Activated naive CD8-positive, alpha-beta T cell treated with anti-CD3 and anti-CD28 coated beads, Interleukin-2, amount 50 U/mL, for 24 hours (primary cell): ENCODE data around the gene CCDC124.
"Not testable (repeated sequence)": the region's sequence is repeated elsewhere in the genome, so short reads cannot be mapped to it uniquely, and the experiment has no call there.

ENCODE experiments used
- ATAC-seq: fragments of 150-1000 bp; cut with Tn5 transposase; one replicate; pipeline ENCODE4 v1.10.0; 2021
- DNase-seq: peaks from one replicate; pipeline ENCODE4 v3.0.0; 2021
- H3K27ac Mint-ChIP-seq: one replicate; pipeline ENCODE4 v1.8.0; 2021; ENCODE audit warnings: mild to moderate bottlenecking, mixed read lengths
- H3K27me3 Mint-ChIP-seq: one replicate; pipeline ENCODE4 v1.8.0; 2021; ENCODE audit warnings: mixed read lengths
- H3K36me3 Mint-ChIP-seq: one replicate; pipeline ENCODE4 v1.8.0; 2021; ENCODE audit warnings: low read depth, mixed read lengths
- H3K4me1 Mint-ChIP-seq: one replicate; pipeline ENCODE4 v1.8.0; 2021; ENCODE audit warnings: mixed read lengths
- H3K4me3 Mint-ChIP-seq: one replicate; pipeline ENCODE4 v1.8.0; 2021; ENCODE audit warnings: mild to moderate bottlenecking, moderate library complexity, mixed read lengths
- H3K9me3 Mint-ChIP-seq: one replicate; pipeline ENCODE4 v1.8.0; 2021; ENCODE audit warnings: mixed read lengths

CCDC124 gene

GRCh38 chr19:17932485-17933338 is at the start of gene CCDC124:
Gene CCDC124 (plus strand): TSS chr19:17933015. CDS start chr19:17936421, 3,406 bp downstream.
- peak; percentile 97 for ATAC-seq

GRCh38 chr19:17883627-17884410 is 49.0 kb upstream of the CCDC124 start:
- Mint-ChIP-seq H3K4me1 (peaks cover 3% of the 10 kb centered on the region), H3K36me3 (no peaks in the 10 kb centered on the region), H3K9me3 (no peaks in the 10 kb centered on the region), H3K27ac (no peak overlapping the region), H3K4me3 (no peak overlapping the region), H3K27me3 (no peaks in the 10 kb centered on the region)
- ATAC-seq (no peak), DNase-seq (no peak)

More at GRCh38 chr19:17932485-17933338, at the start of gene CCDC124:
- Mint-ChIP-seq H3K36me3 (peaks cover 6% of the 10 kb centered on the region), H3K27me3 (peaks cover 2% of the 10 kb centered on the region), H3K4me1 (peaks cover 27% of the 10 kb centered on the region), H3K4me3 (peak within 1 kb of the TSS; percentile 90), H3K9me3 (no peaks in the 10 kb centered on the region), H3K27ac (peak within 1 kb of the TSS; percentile 97)
- DNase-seq, result peak; percentile 93

- DNase-seq (no peak), ATAC-seq (no peak)
- Mint-ChIP-seq H3K4me3 (no peak overlapping the region), H3K36me3 (no peaks in the 10 kb centered on the region), H3K27me3 (no peaks in the 10 kb centered on the region), H3K27ac (no peak overlapping the region), H3K4me1 (peaks cover 3% of the 10 kb centered on the region), H3K9me3 (no peaks in the 10 kb centered on the region)
Observed at GRCh38 chr19:17886515-17886914, 46.3 kb upstream of the CCDC124 start.

GRCh38 chr19:17887221-17887620 is 45.6 kb upstream of the CCDC124 start:
- not testable (repeated sequence) for H3K4me3 Mint-ChIP-seq, H3K36me3 Mint-ChIP-seq, H3K27ac Mint-ChIP-seq, H3K4me1 Mint-ChIP-seq, H3K27me3 Mint-ChIP-seq, DNase-seq, ATAC-seq, H3K9me3 Mint-ChIP-seq

DNA sequence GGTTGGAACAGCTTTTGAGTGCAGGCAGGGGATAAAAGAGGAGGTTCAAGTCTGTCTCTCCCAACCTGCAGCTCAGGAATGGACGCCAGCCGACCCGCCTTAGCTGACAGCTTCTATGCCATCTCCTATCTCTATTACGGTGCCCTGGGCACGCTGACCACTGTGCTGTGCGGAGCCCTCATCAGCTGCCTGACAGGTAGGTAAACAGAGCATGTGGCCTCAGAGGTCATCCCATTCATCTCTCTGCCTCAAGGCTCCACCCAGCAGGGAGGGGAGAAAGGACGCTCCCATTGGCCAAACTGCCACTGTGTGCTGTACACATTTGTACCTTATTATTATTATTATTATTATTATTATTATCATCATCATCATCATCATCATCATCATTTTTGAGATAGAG is 44.6 kb upstream of the CCDC124 start:
- H3K36me3 Mint-ChIP-seq, result no peaks in the 10 kb centered on the region
- H3K27me3 Mint-ChIP-seq, result no peaks in the 10 kb centered on the region
- DNase-seq (no peak), ATAC-seq (no peak)
- no peak overlapping the region for H3K27ac Mint-ChIP-seq
- no peak overlapping the region for H3K4me3 Mint-ChIP-seq
- H3K4me1 Mint-ChIP-seq, result peaks cover 3% of the 10 kb centered on the region
- no peaks in the 10 kb centered on the region for H3K9me3 Mint-ChIP-seq

DNA sequence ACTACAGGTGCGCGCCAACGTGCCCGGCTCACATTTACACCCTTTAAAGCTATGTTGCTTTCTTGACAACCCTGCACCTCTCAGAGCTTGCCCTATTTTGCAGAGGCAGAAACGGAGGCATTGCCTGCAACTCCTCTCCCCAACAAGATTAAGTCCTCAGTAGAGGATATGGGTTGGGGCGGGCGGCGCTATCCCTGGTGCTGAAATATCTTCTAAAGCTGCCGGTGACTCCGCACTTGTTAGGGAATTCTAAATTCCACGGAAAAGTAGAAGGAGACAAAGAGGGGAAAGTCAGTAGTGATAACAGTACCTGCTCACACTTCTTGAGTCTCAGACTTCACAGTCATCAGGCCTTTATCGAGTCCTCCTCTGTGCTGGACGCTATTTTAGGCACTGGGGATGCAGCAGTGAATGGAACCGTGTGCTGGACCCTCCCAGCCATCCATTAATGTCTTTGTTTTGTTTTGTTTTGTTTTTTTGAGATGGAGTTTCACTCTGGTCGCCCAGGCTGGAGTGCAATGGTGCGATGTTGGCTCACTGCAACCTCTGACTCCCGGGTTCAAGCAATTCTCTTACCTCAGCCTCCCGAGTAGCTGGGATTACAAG is 43.1 kb upstream of the CCDC124 start:
- DNase-seq, result no peak
- no peaks in the 10 kb centered on the region for H3K27me3 Mint-ChIP-seq
- no peak for ATAC-seq
- H3K4me3 Mint-ChIP-seq, result no peak overlapping the region
- H3K27ac Mint-ChIP-seq, result no peak overlapping the region
- H3K36me3 Mint-ChIP-seq, result no peaks in the 10 kb centered on the region
- no peaks in the 10 kb centered on the region for H3K9me3 Mint-ChIP-seq
- H3K4me1 Mint-ChIP-seq, result peaks cover 3% of the 10 kb centered on the region

GRCh38 chr19:17893766-17894165 is 39.0 kb upstream of the CCDC124 start:
- H3K4me1 Mint-ChIP-seq, result no peaks in the 10 kb centered on the region
- H3K4me3 Mint-ChIP-seq, result no peak overlapping the region
- ATAC-seq (no peak), DNase-seq (no peak)
- no peak overlapping the region for H3K27ac Mint-ChIP-seq
- no peaks in the 10 kb centered on the region for H3K9me3 Mint-ChIP-seq
- H3K36me3 Mint-ChIP-seq, result no peaks in the 10 kb centered on the region
- H3K27me3 Mint-ChIP-seq, result peaks cover 1% of the 10 kb centered on the region

DNA sequence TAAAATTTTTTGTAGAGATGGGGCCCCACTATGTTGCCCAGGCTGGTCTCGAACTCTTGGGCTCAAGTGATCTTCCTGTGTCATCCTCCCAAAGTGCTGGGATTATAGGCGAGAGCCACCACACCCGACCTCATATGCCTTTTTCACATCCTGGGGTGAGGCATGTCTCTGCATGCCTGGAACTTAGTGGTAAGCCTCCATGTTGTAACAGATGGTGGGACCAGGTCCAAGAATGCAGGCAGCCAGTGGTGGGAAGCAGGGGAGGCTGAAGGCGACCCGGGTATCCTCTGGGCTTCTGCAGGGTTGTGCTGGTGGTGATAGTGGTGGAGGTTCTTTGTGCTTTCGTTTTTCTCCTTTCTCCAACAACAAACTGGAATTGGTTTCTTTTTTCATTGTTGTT is 30.1 kb upstream of the CCDC124 start:
- no peaks in the 10 kb centered on the region for H3K9me3 Mint-ChIP-seq
- no peak overlapping the region for H3K4me3 Mint-ChIP-seq
- ATAC-seq (no peak), DNase-seq (no peak)
- H3K27ac Mint-ChIP-seq, result no peak overlapping the region
- no peaks in the 10 kb centered on the region for H3K4me1 Mint-ChIP-seq
- H3K36me3 Mint-ChIP-seq, result no peaks in the 10 kb centered on the region
- H3K27me3 Mint-ChIP-seq, result peaks cover 28% of the 10 kb centered on the region

GRCh38 chr19:17908244-17908643 is 24.6 kb upstream of the CCDC124 start:
- Mint-ChIP-seq H3K4me3 (no peak overlapping the region), H3K9me3 (peaks cover 6% of the 10 kb centered on the region), H3K4me1 (no peaks in the 10 kb centered on the region), H3K27me3 (peaks cover 6% of the 10 kb centered on the region), H3K36me3 (peaks cover 3% of the 10 kb centered on the region), H3K27ac (no peak overlapping the region)
- DNase-seq (no peak), ATAC-seq (no peak)

- Mint-ChIP-seq H3K4me3 (no peak overlapping the region), H3K27me3 (peaks cover 4% of the 10 kb centered on the region), H3K4me1 (no peaks in the 10 kb centered on the region), H3K36me3 (peaks cover 3% of the 10 kb centered on the region), H3K27ac (no peak overlapping the region), H3K9me3 (peaks cover 10% of the 10 kb centered on the region)
- ATAC-seq, result no peak
- no peak for DNase-seq
Observed at GRCh38 chr19:17909003-17909732, 23.6 kb upstream of the CCDC124 start.

DNA sequence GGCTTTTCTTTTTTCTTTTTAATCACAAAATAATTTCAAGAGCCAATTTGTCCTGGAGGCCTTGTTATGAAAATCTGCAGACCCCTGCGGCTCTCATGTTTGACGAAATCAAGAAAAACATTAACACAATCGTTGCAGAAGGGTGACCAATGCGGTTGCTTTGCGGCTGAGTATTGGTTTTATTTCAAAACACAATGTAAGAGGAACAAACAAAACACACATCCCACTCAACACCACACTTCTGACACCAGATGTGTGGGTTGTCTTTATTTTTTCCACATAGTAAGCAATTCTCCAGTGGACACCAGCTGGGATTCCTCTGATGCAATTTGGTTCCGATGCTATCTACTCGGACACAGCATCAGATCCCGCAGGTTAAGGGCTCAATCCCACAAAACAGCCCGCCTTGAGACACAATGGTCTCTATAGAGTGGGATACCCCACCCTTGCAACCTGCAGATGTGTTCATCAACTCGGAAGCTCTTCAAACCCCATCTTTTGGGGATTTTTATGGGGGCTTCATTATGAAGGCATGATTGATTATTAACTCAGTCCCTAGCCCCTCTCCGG is 21.9 kb upstream of the CCDC124 start:
- no peak overlapping the region for H3K27ac Mint-ChIP-seq
- DNase-seq, result no peak
- no peak overlapping the region for H3K4me3 Mint-ChIP-seq
- no peaks in the 10 kb centered on the region for H3K4me1 Mint-ChIP-seq
- H3K9me3 Mint-ChIP-seq, result peaks cover 10% of the 10 kb centered on the region
- H3K27me3 Mint-ChIP-seq, result peaks cover 4% of the 10 kb centered on the region
- ATAC-seq, result no peak
- H3K36me3 Mint-ChIP-seq, result peaks cover 3% of the 10 kb centered on the region

DNA sequence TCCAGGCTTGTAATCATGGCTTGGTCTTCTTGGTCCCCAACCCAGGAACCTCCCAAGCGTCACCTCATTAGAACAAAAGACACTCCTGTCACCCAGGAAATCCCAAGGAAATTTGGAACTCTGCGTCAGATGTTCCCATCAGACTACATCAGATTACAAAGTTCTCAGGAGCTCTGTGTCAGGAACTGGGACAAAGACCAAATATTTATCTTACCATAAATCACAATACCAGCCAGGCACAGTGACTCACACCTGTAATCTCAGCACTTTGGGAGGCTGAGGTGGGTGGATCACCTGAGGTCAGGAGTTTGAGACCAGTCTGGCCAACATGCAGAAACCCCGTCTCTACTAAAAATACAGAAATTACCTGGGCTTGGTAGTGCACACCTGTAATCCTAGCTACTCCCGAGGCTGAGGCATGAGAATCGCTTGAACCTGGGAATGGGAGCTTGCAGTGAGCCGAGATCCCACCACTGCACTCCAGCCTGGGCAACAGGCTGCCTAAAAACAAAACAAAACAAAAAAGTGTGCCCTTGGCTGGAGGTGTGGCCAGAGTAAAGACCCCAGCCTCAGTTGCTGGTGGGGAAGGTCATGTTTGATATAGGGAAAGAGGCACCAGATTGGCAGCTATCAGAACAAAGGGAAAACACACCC is 16.7 kb upstream of the CCDC124 start:
- Mint-ChIP-seq H3K4me3 (no peak overlapping the region), H3K9me3 (peaks cover 4% of the 10 kb centered on the region), H3K27me3 (peaks cover 8% of the 10 kb centered on the region), H3K27ac (no peak overlapping the region), H3K4me1 (no peaks in the 10 kb centered on the region), H3K36me3 (no peaks in the 10 kb centered on the region)
- DNase-seq (no peak), ATAC-seq (no peak)

GRCh38 chr19:17918151-17918550 is 14.7 kb upstream of the CCDC124 start:
- H3K27me3 Mint-ChIP-seq, result peaks cover 11% of the 10 kb centered on the region
- not testable (repeated sequence) for H3K4me3 Mint-ChIP-seq, H3K9me3 Mint-ChIP-seq, DNase-seq, ATAC-seq, H3K27ac Mint-ChIP-seq, H3K4me1 Mint-ChIP-seq, H3K36me3 Mint-ChIP-seq
